ENCODE measurements around the gene SELE.

DNA sequence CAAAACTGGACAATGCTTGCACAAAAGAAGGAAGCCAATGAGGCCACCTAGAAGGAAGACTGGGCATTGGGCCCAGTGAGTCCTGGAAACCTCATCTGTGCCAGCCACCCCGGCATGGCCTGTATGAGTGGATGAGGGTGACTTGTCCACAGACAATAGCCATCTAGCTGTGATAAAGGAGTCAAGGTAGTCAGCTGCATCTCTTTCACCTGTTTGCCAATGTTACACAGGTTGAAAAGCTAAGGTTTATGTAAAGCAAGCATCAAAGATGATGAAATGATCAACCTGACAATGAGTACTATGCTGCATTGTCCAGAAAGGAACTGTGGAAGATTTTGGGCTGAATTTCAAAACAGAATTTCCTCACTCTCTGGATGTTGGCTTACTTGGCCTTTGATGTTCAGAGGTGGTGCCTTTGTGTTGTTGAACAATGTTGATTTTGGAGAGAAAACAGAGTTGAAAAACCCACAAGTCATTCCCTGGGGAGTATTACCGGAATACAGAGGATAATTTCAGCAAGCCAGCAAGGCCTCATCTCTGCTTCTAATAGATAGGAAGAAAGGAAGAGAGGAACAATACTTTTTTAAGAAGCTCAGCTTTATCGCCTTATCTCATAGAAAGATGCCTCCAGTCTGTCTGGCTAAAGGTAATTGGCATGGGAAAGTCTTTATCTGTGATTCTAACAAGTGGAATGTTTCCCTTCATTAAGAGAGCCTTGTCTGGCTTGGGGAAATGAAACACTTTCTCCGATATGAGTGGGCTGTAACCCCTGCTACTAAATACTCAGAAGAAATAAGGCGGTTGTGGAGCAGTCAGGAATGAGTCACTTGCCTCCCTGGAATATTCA, 11.4 kb upstream of the SELE start:
- TF ChIP-seq, protein P1, sequence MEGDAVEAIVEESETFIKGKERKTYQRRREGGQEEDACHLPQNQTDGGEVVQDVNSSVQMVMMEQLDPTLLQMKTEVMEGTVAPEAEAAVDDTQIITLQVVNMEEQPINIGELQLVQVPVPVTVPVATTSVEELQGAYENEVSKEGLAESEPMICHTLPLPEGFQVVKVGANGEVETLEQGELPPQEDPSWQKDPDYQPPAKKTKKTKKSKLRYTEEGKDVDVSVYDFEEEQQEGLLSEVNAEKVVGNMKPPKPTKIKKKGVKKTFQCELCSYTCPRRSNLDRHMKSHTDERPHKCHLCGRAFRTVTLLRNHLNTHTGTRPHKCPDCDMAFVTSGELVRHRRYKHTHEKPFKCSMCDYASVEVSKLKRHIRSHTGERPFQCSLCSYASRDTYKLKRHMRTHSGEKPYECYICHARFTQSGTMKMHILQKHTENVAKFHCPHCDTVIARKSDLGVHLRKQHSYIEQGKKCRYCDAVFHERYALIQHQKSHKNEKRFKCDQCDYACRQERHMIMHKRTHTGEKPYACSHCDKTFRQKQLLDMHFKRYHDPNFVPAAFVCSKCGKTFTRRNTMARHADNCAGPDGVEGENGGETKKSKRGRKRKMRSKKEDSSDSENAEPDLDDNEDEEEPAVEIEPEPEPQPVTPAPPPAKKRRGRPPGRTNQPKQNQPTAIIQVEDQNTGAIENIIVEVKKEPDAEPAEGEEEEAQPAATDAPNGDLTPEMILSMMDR (IDR thresholded peaks at IDR 0.05), result no peak
- no peak for TF ChIP-seq POLR2A (IDR thresholded peaks at IDR 0.05)
